Activated T-helper 1 cell treated with anti-CD3 and anti-CD28 coated beads, Interleukin-12 subunit alpha, Interleukin-12 subunit beta, Interleukin-2, Interleukin-4 antibody, amounts not matched to agents 30 ng/mL and 10 ng/mL and 1 ng/mL, durations not matched to agents 14 hours and 24 hours and 36 hours (primary cell): ENCODE data around the gene CYP8B1. TPM values are rescaled to one million over a fixed set of nuclear protein-coding genes. Genes with fewer than 3 reads are reported as not detected.
"Not testable (repeated sequence)": the region's sequence is repeated elsewhere in the genome, so short reads cannot be mapped to it uniquely, and the experiment has no call there.

Experiments
- DNase-seq: peaks from one replicate; pipeline ENCODE4 v3.0.0; 2021; ENCODE audit warnings: low spot score
- H3K27ac Mint-ChIP-seq: one replicate; pipeline ENCODE4 v1.8.0; 2021; ENCODE audit warnings: mild to moderate bottlenecking, mixed read lengths
- H3K27me3 Mint-ChIP-seq: one replicate; pipeline ENCODE4 v1.8.0; 2022; ENCODE audit warnings: mild to moderate bottlenecking, moderate library complexity, mixed read lengths; ENCODE audit not compliant: insufficient read depth
- H3K36me3 Mint-ChIP-seq: one replicate; pipeline ENCODE4 v1.8.0; 2021; ENCODE audit warnings: low read depth, mixed read lengths
- H3K4me1 Mint-ChIP-seq: one replicate; pipeline ENCODE4 v1.8.0; 2021; ENCODE audit warnings: low read depth, mixed read lengths
- H3K4me3 Mint-ChIP-seq: one replicate; pipeline ENCODE4 v1.8.0; 2021; ENCODE audit warnings: mild to moderate bottlenecking, moderate library complexity, mixed read lengths
- H3K9me3 Mint-ChIP-seq: one replicate; pipeline ENCODE4 v1.8.0; 2021; ENCODE audit warnings: mixed read lengths
- intact Hi-C: fragments of 100-400 bp; cut with micrococcal nuclease; formaldehyde crosslinking; loops from one replicate; pipeline ENCODE4 v1.15.1; 2024
- total RNA-seq: library from RNA; stranded (reverse); gene quantifications from 2 replicates; pipeline ENCODE4 v1.2.3, GENCODE V29; 2022

The CYP8B1 gene
- total RNA-seq, 1 donor from 2014 or later, result not detected

GRCh38 chr3:42900226-42901072, 24.8 kb upstream of the CYP8B1 start:
- Mint-ChIP-seq H3K4me1 (no peaks in the 10 kb centered on the region), H3K4me3 (no peak overlapping the region), H3K9me3 (peaks cover 21% of the 10 kb centered on the region), H3K27ac (no peak overlapping the region), H3K27me3 (peaks cover 13% of the 10 kb centered on the region), H3K36me3 (peaks cover 4% of the 10 kb centered on the region)
- intact Hi-C loops, result no loop called here
- DNase-seq, result no peak

DNA sequence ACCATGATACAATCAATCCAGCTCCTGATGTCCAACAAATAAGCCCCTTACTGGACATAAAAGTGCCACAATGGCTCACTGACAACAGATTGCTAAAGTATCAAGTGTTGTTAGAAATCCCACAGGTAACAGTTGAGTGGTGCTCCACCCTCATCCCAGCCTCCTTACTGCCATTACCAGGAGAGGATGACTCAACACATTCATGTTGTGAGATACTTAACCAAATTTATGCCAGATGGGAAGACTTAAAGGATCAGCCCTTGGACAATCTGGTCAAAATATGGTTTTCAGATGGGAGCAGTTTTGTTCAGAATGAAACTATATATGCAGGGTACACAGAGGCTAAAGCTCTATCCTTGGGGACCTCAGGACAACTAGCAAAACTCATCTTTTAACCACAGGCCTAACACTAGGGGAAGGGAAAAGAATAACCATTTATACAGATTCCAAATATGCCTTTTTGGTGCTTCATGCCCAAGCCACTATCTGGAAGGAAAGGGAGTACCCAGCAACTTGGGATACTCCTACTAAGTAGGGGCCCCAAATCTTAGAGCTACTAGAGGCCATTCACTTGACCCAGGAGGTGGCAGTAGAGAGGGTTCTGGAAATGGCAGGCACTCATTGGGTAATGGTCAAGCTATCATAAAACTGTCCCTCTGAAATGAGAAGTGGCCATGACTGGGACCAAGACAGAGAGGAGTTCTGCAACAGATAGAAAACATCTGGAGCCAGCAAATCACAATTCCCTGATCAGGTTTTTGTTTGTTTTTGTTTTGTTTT, 23.4 kb upstream of the CYP8B1 start:
- Mint-ChIP-seq H3K4me3 (no peak overlapping the region), H3K27me3 (no peaks in the 10 kb centered on the region), H3K36me3 (no peaks in the 10 kb centered on the region), H3K9me3 (peaks cover 10% of the 10 kb centered on the region), H3K27ac (no peak overlapping the region), H3K4me1 (no peaks in the 10 kb centered on the region)
- intact Hi-C loops, result no loop called here
- DNase-seq, result no peak

DNA sequence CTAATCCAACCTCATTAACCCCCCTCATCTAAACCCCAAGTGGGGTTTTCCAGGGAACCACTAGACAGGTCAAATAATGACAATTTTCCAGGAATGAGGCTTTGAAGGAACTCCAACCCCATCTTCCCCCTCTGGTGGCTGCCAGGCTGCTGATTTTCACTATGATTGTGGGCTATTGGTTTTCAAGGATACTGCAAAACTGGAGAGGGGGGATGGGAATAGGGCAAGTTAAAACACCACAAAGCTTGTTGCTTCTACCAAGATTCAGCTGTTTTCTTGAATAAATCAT, 19.8 kb upstream of the CYP8B1 start:
- intact Hi-C loops, result no loop called here
- H3K36me3 Mint-ChIP-seq, result no peaks in the 10 kb centered on the region
- no peaks in the 10 kb centered on the region for H3K9me3 Mint-ChIP-seq
- H3K4me1 Mint-ChIP-seq, result no peaks in the 10 kb centered on the region
- no peak overlapping the region for H3K4me3 Mint-ChIP-seq
- DNase-seq, result no peak
- H3K27ac Mint-ChIP-seq, result no peak overlapping the region
- peaks cover 2% of the 10 kb centered on the region for H3K27me3 Mint-ChIP-seq

DNA sequence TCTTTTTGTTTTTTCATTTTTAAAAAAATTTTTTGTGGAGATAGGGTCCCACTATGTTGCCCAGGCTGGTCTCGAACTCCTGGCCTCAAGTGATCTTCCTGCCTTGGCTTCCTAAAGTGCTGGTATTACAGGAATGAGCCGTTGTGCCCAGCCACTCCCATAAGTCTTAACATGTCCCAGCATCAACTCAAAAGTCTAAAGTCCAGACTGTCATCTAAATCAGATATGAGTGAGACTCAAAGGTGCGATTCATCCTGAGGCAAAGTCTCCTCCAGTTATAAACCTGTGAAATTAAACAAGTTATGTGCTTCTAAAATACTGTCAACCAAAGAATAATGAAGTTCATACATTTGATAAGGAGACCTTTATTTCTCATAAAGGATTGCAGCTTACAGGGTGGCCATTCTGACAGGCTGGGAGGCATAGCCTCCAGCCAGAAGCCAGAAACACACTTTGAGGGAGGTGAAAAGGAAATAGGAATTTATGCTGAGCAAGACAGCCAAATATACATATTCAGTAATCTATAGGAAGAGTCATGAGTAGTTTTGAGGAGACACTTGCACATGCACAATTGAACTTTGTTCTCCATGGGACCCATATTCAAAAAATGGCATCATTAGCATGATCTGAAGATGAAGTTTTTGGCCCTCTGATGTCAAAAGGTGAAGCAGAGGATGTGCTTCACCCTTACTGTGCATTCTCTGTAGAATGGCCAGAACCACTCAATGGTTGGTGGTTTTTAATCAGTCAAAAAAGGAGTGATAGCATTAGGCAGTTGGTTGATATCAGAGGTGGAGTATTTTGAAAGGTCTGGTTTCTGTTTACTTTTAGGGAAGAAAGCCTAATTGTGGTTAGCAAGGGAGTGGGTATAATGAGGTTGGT, 19.3 kb upstream of the CYP8B1 start:
- H3K4me1 Mint-ChIP-seq, result no peaks in the 10 kb centered on the region
- no peak overlapping the region for H3K4me3 Mint-ChIP-seq
- intact Hi-C loops, result no loop called here
- no peak overlapping the region for H3K27ac Mint-ChIP-seq
- H3K9me3 Mint-ChIP-seq, result no peaks in the 10 kb centered on the region
- DNase-seq, result no peak
- H3K27me3 Mint-ChIP-seq, result peaks cover 2% of the 10 kb centered on the region
- H3K36me3 Mint-ChIP-seq, result no peaks in the 10 kb centered on the region

- H3K9me3 Mint-ChIP-seq, result no peaks in the 10 kb centered on the region
- H3K4me1 Mint-ChIP-seq, result no peaks in the 10 kb centered on the region
- H3K36me3 Mint-ChIP-seq, result no peaks in the 10 kb centered on the region
- H3K27me3 Mint-ChIP-seq, result peaks cover 7% of the 10 kb centered on the region
- no peak overlapping the region for H3K27ac Mint-ChIP-seq
- intact Hi-C loops, result no loop called here
- no peak overlapping the region for H3K4me3 Mint-ChIP-seq
- no peak for DNase-seq
Observed at GRCh38 chr3:42892807-42893206, 17.1 kb upstream of the CYP8B1 start.

- Mint-ChIP-seq H3K4me1 (no peaks in the 10 kb centered on the region), H3K9me3 (no peaks in the 10 kb centered on the region), H3K4me3 (no peak overlapping the region), H3K36me3 (no peaks in the 10 kb centered on the region), H3K27ac (no peak overlapping the region), H3K27me3 (peaks cover 13% of the 10 kb centered on the region)
- intact Hi-C loops, result no loop called here
- no peak for DNase-seq
Observed at GRCh38 chr3:42892169-42892568, 16.5 kb upstream of the CYP8B1 start.

GRCh38 chr3:42891042-42891441, 15.4 kb upstream of the CYP8B1 start:
- peaks cover 15% of the 10 kb centered on the region for H3K27me3 Mint-ChIP-seq
- H3K9me3 Mint-ChIP-seq, result no peaks in the 10 kb centered on the region
- no peak for DNase-seq
- H3K4me1 Mint-ChIP-seq, result no peaks in the 10 kb centered on the region
- H3K36me3 Mint-ChIP-seq, result no peaks in the 10 kb centered on the region
- intact Hi-C loops, result no loop called here
- H3K27ac Mint-ChIP-seq, result no peak overlapping the region
- H3K4me3 Mint-ChIP-seq, result no peak overlapping the region

DNA sequence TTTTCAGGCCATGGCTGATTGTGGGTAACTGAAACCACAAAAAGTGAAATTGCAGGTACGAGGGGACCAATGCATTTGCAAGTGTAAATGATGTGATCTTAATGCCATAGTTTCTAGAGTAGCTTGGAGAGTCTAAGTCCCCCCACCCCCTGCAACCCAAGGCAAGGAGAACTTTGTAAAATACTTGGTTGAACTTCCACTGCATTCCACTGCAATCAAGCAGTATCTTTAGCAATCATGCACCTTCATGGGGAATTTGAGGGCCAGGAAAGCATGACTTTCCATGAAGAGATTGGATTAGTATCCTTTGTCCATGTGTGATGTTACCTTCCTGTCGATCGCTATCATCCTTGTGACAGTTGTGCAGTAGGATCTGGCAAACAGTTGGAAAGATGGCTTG, 11.4 kb upstream of the CYP8B1 start:
- Mint-ChIP-seq H3K4me1 (peaks cover 6% of the 10 kb centered on the region), H3K4me3 (no peak overlapping the region), H3K9me3 (no peaks in the 10 kb centered on the region), H3K27ac (no peak overlapping the region), H3K27me3 (peaks cover 15% of the 10 kb centered on the region), H3K36me3 (no peaks in the 10 kb centered on the region)
- intact Hi-C loops, result loop anchor here (10.0 kb wide), 1 partner anchor 642 kb away; no protein-coding TSS in a partner anchor
- no peak for DNase-seq

DNA sequence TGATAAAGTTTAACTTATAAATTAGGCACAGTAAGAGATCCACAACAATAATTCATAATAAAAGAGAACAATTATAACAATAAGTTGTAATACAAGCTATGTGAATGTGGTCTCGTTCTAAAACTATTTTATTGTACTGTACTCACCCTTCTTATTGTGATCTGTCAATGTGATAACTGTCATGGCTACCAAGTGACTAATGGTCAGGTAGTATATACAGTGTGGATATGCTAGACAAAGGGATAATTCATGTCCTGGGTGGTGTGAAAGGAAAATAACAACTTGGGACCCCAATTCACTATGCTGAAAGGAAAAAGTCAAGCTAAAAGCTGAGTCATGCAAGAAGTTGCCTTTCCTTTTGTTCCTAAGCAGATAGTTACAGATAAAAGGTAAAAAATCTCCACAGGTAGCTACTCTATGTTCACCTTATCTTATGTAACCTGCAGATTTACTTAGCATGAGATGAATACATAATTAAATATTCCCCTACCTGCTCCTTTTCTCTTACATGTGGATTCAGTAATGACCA, 10.7 kb upstream of the CYP8B1 start:
- DNase-seq, result no peak
- peaks cover 11% of the 10 kb centered on the region for H3K4me1 Mint-ChIP-seq
- no peak overlapping the region for H3K27ac Mint-ChIP-seq
- H3K36me3 Mint-ChIP-seq, result no peaks in the 10 kb centered on the region
- H3K27me3 Mint-ChIP-seq, result peaks cover 13% of the 10 kb centered on the region
- intact Hi-C loops, result loop anchor here (10.0 kb wide), 1 partner anchor 642 kb away; no protein-coding TSS in a partner anchor
- no peaks in the 10 kb centered on the region for H3K9me3 Mint-ChIP-seq
- no peak overlapping the region for H3K4me3 Mint-ChIP-seq

DNA sequence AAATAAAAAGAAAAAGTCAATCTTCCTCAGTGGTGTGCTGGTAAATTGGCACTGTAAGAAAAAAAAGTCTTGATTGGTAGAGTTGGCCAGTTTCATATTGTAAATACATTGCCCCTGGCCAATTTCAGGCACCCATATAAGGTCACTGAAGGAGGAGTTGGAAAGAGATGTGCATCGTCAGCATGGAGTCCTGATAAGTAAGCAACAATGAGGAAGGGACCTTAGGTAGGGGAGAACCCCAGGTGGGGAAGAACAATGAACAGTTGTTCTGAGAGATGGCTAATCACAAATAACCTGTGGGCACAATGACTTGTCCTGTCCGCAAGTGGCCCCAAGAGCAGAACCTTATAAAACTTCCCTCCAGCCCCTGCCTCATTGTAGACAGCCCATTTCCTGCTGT, 8.6 kb upstream of the CYP8B1 start:
- Mint-ChIP-seq H3K36me3 (no peaks in the 10 kb centered on the region), H3K27ac (no peak overlapping the region), H3K9me3 (no peaks in the 10 kb centered on the region), H3K4me3 (no peak overlapping the region), H3K4me1 (peaks cover 16% of the 10 kb centered on the region), H3K27me3 (peaks cover 13% of the 10 kb centered on the region)
- no peak for DNase-seq
- intact Hi-C loops, result loop anchor here (10.0 kb wide), 1 partner anchor 640 kb away; no protein-coding TSS in a partner anchor

GRCh38 chr3:42883251-42883930, 7.7 kb upstream of the CYP8B1 start:
- not testable (repeated sequence) for H3K4me3 Mint-ChIP-seq, H3K27ac Mint-ChIP-seq, H3K9me3 Mint-ChIP-seq, H3K36me3 Mint-ChIP-seq, DNase-seq, H3K27me3 Mint-ChIP-seq
- peaks cover 16% of the 10 kb centered on the region for H3K4me1 Mint-ChIP-seq
- intact Hi-C loops, result loop anchor here (10.0 kb wide), 1 partner anchor 639 kb away; no protein-coding TSS in a partner anchor
